ENCODE results near the gene SMIM24.

SMIM24 gene

DNA sequence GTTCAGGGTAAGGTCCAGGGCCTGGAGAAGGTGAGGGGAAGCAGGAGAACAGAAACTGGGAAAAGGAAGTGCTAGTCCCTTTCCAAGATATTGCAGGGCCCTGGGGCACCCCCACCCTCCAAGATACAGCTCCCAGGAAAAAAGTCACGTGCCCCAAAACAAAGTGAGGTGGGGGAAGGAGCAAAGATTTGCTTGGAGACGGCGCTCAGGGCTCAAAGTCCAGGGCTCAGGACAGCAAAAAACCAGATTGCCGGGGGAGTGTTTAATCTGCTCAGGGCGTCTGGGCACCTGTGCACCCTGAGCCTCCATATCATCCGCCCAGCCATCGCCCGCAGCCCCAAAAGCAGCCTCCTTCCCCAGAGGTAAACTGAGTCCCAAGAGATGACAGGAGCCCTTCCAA lies 6.3 kb downstream of the SMIM24 start:
- DNase-seq (ENCODE audit: low read depth), result no peak

DNA sequence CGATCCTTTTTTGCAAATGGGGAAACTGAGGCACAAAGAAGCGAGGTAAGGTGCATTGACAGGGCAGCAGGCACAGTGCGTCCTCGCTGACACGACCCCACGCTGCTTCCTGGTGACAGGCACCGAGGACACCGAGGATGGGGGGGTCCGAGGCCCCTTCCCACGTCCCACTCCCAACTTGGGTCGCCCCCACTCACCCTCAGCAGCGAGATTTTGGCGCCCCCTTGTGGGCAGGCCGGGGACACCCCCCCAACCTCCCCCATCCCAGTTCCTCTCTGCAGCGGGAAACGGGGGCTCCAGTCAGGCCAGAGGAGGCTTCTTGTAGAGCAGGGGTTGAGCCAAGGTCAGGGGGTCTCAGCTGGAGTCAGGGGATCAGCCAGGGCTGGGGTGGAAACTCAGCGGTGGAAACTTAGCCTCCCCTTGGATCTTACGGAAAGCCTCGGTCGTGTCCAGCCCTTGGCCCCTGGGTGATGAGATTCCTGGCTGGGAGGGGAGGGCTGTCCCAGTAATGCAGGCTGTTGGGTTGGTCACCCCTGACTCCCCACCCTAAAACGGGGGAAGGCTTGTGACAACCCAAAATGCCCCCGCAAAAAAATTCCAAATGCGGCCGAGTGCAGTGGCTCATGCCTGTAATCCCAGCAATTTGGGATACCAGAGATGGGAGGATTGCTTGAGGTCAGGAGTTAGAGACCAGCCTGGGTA lies 8.2 kb downstream of the SMIM24 start:
- DNase-seq (ENCODE audit: low read depth), result no peak

DNA sequence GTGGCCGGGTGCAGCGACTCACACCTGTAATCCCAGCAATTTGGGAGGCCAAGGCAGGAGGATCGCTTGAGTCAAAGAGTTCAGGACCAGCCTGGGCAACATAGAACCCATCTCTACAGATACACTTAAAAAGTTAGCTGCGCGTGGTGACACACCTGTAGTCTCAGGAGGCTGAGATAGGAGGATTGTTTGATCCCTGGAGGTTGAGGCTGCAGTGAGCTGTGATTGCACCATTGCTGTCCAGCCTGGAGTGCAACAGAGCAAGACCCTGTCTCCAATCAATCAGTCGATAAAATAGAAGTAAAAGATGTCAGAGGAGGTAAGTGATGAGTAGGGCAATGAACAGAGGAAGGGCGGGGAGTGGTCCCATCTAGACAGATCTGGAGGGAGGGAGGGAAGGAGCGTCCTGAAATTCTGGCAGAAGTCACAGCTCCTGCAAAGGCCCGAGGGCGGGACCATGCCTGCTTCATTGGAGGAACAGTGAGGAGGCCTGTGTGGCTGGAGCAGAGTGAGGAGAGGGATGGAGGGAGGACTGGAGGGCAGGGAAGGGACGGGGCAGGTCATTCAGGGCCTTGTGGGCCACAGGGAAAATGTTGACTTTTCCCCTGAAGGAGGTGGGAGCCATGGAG lies 9.7 kb downstream of the SMIM24 start:
- no peak for DNase-seq (ENCODE audit: low read depth)

DNA sequence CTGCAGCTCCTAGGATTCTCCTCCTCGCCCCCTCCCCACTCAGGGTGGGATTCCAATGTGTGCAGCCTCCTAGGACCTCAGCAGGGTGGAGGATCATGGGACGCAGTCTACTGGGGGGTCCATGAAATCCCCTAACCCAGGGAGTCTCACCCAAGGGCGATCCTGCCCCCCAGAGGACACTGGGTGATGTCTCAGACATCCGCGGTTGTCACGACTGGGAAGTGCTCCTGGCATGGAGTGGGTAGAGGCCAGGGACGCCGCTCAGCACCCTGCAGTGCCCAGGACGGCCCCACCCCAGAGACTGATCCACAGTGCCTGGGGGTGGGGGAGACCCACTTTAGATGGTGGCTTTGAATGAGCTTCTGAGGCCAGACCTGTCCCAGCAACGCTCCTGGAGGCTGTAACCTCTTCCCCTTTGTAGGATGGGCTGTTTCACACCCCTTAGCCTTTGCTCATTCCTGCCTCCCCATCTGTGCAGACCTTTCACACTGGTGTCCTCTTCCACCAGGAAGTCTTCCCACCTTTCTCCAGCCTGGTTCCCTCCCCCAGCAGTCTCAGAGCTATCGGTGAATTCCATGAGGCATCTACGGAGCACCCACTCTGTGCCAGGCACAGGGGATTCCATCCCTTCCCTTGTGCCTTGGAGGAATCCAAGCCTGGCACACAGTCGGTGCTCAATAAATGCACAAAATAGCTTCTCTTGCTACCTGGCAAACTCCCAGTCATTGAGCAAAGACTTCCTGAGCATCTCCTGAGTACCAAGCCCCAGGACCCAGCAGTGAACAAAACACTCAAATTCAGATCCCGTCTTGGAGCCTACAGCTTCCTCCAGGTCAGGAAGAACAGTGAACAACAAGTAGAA lies 10.5 kb downstream of the SMIM24 start:
- DNase-seq (ENCODE audit: low read depth), result no peak

DNA sequence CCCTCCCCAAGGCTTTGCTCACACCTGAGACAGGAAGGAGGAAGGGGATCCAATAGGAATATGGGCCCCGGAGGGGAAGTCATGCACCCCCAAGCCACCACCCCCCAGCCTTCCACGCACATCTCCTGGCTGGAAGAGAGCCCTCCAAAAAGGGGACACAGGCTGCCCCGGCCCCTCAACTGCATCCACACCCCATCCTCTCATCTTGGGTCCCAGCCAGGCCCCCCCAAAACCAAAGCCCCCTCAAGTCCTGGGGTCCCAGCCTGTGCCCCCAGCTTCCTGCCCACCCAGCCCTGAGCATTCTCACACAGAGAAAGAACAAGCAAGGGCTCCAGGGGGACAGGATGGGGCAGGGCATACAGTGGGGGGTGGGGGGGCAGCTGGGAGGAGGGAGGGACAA lies 12.1 kb downstream of the SMIM24 start:
- no peak for DNase-seq (ENCODE audit: low read depth)

DNA sequence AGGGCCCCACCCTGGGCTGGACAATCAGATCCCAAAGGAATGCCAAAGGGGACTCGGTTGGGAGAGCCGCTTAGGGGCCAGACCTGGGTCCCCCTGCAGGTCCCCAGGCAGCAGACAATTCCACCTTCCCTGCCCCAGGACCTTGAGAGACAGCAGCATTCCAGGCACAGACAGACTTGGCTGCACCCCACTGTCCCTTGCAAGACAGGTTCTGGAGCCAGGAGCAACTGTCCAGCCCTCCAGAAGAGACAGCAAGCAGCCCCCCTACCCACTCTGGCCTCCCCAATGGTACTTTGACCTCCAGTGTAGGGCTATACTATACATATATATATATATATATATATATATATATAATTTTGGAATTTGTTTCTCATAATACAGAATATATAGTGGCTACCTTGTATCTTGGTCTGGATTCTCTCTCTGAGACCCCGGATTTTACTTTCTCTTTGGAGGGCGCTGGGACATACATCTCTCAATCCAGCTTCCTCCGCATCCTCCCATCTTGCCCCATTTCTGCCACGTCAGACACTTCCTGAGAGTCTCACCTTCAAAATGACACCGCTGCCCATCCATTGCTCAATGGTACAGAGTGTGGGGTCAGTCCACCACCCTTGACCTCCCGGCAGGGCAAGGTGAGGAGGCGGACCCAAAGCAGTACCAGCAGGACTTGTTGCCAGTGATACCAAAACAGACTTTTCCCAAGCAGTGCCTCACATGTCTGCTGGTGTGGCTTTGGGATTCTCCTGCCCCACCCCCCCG lies 12.7 kb downstream of the SMIM24 start:
- DNase-seq (ENCODE audit: low read depth), result no peak

DNA sequence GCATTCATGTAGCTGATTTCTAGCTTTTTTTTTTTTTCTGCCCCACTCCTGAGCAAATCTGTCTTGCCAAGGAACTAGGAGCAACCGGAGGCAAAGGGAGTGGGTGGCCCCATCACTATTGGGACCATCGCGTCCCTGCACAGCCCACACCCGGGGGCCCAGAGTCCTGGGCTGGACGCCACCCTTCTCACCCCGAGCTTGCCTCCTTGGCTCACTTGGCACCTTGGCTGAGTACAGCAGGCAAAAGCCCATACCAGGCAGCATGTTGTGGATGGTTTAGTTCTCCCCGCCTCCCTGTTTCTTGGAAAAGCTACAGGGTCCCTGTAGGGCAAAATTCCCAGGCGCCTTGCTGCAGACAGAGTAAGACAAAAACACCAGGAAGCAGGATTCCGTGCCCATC lies 13.7 kb downstream of the SMIM24 start:
- DNase-seq (ENCODE audit: low read depth), result no peak

DNA sequence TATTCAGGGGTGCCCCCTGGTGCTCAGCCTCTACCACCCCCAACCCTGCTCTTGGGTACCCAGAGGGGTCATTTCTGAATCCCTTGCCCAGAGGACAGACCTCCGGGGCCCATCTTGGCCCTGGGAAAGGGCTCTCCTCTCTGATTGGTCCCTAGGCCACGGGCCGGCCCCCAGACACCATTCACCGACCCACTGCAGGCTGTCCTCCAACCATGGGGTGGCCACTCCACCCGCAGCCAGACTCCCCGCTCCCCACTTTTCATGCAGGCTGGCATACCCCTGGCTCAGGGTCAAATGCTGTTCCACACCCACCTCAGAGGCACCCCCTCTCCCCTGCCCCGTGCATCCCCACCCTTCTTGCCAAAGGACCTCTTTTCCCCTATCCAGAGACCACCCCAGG lies 14.8 kb downstream of the SMIM24 start:
- DNase-seq (ENCODE audit: low read depth), result no peak

DNA sequence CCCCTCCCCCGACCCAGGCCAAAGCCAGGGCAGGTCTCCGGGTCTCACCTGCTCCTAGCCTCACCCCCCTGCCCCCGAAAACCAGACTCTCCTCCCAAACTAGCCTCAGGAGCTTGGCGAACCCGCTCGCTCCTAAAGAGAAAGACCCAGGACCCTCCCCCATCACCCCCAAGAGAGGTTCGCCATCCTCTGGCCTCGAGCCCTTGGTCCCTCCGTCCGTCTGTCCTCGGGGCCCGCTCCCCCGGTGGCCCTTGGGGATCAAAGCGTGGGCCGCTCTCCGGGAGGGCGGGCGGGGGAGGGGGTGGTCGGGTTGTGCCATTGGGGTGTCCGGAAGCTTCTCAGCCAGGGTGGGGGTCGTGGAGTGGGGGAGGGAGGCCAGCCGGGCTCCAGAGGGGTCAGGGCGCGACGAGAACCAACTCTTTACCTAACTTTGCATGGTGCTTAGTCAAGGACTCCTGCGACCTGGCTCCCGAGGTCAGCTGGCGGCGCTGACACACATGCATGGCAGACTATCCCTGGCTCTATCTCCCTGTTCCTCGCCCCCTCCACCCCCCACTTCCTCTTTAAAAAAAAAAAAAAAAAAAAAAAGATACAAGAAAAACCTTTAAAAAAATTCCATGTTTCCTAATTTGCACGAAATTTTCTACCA lies 15.6 kb downstream of the SMIM24 start:
- DNase-seq (ENCODE audit: low read depth), result no peak

DNA sequence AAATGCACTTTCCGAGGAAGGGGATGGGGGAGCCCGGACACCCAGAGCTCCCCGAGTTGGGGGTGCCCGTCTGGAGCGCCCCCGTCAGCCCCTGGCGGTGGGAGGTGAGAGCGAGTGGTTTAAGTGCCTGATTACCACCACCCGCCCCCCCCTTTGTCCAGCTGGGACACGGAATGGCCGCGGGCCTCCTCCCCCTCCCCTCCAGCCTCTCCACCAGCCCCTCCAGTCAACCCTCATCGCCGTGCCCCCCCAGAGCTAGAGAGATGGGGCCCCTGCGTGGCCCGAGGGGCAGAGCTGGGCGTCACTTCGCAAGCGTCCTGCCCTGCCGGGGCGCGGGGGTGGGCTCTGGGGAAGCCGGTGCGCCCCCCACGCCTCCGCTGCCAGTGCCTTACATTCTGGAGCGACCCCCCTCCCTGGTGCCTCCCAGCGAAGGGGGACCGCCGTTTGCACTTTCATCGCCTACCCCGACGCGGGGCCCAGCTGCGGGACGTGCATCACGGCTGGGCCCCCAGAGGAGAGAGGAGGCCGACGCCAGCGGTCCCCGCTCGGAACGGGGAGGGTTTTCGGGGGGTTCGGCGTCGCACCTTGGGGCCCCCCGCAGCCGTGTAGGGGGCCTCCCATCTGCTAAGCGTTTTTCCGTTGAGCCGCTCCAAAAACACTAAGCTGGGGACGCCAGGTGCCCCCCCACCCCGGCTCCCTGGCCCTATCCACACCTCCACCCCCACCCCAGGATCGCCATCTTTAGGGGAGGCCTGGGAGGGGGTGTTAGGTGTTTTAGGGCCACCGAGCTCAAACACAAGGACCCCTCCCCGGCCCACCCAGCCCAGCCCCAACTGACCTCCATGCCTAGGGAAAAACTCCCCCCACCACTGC lies 16.4 kb downstream of the SMIM24 start:
- no peak for DNase-seq (ENCODE audit: low read depth)

DNA sequence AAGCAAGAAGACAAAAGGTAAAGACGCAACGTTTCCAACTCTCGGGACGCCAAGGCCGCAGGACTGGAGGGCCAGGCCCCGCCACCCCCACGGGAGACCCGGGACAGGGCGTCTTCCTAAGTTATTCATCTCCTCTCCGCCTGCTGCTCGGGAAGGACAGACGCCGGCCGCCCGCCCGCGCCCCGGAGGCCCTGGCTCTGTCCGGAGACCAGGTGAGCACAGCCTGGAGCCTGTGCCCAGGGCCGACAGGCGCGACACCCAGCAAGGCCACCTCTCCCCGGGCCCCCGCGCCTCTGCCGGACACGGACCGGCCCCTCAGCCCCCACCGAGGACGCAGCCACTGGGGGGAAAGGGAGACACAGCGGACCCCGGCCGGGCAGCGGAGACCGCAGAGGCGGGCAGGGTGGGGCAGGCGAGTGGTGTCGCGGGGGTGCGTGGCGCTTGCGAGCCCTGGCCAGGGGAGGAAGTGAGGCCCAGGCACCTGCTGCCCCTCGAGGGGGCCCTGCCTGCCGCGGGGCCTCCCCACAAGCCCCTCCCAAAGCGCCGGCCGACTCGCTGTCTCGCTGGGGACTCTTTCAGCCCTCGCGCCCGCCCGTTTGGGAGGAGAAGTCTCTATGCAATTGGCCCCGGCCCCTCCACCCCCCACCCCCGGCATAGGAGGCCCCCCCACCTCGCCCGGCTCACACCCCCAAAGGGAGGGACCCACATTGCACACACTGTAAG lies 17.2 kb downstream of the SMIM24 start:
- no peak for DNase-seq (ENCODE audit: low read depth)

DNA sequence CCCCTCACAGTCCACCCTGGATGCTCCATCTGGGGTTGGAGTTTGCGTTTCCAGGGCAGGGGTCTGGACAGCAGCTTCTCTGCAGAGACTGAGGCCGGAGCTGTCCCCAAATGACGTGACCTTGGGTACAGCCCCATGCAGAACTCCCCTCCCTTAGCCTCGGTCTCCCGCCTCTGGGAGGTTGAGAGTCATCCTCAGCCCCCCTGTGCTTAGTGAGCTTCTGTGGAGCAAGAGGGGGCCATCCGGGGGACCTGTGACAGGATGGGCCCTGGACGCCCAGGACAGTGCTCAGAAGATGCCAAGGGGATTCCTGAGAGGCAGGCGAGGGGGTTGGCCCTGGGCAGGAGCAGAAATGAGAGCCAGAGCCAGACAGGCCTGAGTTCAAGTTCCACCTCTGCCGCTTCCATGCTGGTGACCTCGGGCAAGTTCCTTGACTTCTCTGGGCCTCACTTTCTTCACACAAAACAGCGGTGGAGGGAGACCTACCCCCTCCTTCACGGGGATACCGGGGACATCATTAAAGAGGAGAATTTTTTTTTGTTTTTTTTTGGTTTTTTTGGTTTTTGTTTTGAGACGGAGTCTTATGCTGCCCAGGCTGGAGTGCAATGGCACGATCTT lies 20.3 kb downstream of the SMIM24 start:
- no peak for DNase-seq (ENCODE audit: low read depth)

DNA sequence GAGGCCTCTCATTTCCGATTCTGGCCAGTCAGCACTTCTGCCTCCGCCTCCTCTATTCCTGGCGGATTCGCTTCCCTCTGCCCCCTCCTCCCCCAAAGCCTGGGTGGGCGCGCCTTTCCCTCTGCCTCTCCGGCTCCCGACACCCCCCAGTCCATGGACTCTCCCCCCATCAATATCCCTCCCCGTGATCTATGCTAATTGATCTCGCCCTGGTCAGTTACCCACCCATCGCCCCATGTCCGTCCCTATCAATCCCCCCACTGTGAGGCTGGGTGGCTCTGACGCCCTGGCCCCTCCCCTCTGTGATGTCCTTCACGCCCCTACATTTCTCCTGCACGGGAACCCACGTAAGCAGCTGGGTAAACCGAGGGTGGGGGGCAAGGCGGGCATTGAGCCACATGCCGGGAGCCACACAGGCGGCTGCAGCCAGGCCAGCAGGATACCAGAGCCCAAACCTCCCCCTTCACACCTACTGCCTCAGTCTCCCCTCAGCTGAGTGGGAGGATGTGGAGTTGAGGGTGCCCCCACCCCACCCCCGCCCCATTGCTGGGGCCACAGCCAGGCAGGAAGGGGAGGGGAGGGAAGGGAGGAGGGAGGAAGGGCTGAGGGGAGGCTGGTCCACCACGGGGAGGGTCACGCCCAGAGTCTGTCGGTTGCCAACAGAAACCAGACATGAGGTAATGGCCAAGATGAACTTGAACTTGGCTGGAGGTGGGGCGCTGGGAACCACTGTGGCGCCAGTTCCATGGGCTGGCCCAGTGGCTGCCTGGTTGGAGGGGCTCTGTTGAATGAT lies 21.0 kb downstream of the SMIM24 start:
- DNase-seq (ENCODE audit: low read depth), result no peak

DNA sequence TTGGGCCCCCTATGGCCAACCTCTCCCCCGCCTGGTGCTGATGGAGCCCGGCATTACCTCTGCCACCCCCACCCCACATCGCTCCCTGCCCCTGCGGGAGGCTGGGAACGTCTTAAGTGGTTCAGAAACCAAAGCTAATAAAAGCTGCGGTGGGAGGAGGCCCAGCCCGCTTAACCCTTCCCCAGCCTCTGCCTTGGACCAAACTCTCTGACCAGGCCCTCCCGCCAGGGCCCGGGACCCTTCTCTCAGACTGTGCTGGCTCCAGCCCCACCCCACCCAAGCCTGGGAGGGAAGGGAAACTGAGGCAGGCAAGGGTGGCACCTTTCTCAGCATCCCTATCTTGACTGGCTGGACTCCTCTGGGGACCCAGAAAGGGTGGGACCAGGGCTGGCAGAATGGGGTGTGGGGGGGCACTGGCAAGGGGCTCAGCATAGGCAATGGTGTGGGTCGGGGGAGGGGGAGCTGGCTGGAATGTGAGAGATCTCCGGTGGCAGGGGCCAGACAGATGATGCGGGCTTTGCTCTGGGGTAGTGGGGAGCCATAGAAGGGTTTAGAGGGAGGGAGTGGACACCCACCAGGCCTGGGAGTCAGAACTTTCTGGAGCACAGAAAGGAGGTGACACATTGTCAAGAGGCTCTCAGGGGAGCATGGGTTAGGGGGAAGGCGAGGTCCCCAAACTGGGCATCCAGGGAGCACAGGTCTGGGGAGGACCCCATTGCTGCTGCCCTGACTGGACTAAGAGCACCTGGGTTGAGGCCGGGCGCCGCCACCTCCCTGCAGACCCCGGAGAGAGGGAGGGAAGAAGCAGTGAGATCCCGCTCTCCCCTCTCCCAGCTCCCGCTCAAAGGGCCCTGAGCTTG lies 21.9 kb downstream of the SMIM24 start:
- no peak for DNase-seq (ENCODE audit: low read depth)

DNA sequence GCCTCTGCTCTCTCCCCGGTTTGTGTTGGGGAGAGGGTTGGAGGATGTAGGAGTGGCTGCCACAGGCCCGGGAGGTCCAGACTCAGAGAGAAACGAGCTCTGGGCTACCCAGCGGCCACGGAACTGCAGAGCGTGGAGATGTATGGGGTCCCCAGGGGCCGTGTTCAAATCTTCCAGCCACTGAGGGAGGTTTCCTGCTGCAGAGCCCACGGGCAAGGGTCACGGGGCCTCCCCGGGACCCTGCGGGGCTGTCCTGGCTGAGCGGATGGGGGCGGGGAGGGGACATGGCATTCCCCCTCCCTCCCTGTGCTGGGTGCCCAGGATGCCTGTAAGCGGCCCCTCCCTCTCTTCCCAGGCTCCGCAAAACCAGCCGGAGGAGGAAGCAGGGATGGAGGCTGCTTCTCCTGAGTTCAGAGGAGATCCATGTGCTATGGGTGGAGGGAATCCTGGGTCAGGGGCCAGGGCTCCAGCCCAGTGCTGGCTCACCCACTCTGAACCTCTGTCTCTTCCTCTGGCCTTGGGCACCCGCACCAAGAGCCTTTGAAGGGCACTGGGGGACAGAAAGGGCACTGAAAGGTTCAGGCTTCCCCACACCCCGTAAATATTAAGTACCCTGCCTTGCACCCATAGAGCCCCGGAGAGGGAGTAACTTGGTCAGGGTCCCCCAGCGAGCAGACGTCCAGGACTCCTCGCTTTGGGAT lies 22.6 kb downstream of the SMIM24 start:
- no peak for DNase-seq (ENCODE audit: low read depth)

DNA sequence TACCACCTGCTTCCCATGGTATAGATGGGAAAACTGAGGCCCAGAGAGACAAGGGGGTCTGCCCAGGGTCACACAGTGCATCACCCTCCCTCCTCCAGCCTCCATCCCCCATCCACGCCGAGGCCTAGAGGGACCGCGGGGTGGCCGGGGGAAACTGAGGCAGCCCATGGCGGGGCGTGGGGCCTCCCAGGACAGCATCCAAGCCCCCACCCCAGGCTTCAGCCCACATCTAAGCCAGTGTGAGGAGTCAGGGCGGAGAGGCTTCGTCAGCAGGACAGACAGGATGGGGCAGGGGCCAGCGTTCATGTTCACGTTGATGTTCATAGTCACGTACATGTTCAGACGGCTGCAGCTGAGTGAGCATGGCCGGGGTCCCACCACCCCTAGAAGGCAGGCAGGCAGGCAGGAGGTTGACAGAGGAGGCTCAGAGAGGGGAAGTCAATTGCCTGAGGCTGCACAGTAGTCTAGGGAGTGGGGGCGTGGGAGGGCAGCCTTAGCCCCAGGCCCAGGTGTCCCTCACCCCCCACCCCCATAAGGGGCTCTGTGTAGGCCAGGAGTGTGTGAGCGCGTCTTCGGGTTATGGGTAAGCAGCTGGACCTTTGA lies 23.3 kb downstream of the SMIM24 start:
- DNase-seq (ENCODE audit: low read depth), result no peak

Measured in T-helper 22 cell (primary cell).